Measurements from ENCODE around the gene CMIP.

CMIP gene

GRCh38 chr16:81752225-81752875, 307.7 kb downstream of the CMIP start:
- no peak for DNase-seq (ENCODE audit: low spot score)

- no peak for DNase-seq (ENCODE audit: low spot score)
Observed at GRCh38 chr16:81752876-81753227, 308.2 kb downstream of the CMIP start.

GRCh38 chr16:81754858-81755257, 310.2 kb downstream of the CMIP start:
- DNase-seq (ENCODE audit: low spot score) = no peak

- DNase-seq (ENCODE audit: low spot score) = no peak
Observed at GRCh38 chr16:81755915-81756614, 311.5 kb downstream of the CMIP start.

GRCh38 chr16:81756615-81757356, 312.2 kb downstream of the CMIP start:
- no peak for DNase-seq (ENCODE audit: low spot score)

GRCh38 chr16:81758376-81758775, 313.8 kb downstream of the CMIP start:
- DNase-seq (ENCODE audit: low spot score) = no peak

Measured in CD4-positive, alpha-beta T cell treated with Interleukin-2 at 100 ng/mL for 4 hours (primary cell).